Lower leg skin (tissue), 3 donors: Measurements from ENCODE around the gene FCHO1.

Experiments
- CTCF ChIP-seq, 3 donors: fragments of 450-650 bp; IDR thresholded peaks; one replicate each; pipeline ENCODE4 v1.5.1; 2016; ENCODE audit warnings: antibody characterized with exemption in 3 of 3, mild to moderate bottlenecking in 3 of 3, moderate library complexity in 2 of 3
- POLR2A ChIP-seq, 2 donors: fragments of 450-650 bp; IDR thresholded peaks; one replicate each; pipeline ENCODE4 v1.6.1; 2016 to 2017; ENCODE audit warnings: antibody characterized with exemption in 2 of 2, mild to moderate bottlenecking in 1 of 2, moderate library complexity in 1 of 2

GRCh38 chr19:17751103-17751911, at the start of gene FCHO1:
- no peak for TF ChIP-seq CTCF (IDR thresholded peaks at IDR 0.05)
- TF ChIP-seq POLR2A (IDR thresholded peaks at IDR 0.05): no peak
